Stimulated activated CD4-positive, alpha-beta T cell treated with anti-CD3 and anti-CD28 coated beads, Interleukin-15, amount 100 ng/mL, for 1 hour (primary cell): Measurements from ENCODE around the gene CMBL.
"Not testable (repeated sequence)": the region's sequence is repeated elsewhere in the genome, so short reads cannot be mapped to it uniquely, and the experiment has no call there.

ENCODE experiments used
- DNase-seq, 2 donors: peaks; one replicate each; pipeline ENCODE4 v3.0.0-alpha.2; 2020; ENCODE audit warnings: low read depth in 1 of 2, low spot score in 1 of 2

The CMBL gene

DNA sequence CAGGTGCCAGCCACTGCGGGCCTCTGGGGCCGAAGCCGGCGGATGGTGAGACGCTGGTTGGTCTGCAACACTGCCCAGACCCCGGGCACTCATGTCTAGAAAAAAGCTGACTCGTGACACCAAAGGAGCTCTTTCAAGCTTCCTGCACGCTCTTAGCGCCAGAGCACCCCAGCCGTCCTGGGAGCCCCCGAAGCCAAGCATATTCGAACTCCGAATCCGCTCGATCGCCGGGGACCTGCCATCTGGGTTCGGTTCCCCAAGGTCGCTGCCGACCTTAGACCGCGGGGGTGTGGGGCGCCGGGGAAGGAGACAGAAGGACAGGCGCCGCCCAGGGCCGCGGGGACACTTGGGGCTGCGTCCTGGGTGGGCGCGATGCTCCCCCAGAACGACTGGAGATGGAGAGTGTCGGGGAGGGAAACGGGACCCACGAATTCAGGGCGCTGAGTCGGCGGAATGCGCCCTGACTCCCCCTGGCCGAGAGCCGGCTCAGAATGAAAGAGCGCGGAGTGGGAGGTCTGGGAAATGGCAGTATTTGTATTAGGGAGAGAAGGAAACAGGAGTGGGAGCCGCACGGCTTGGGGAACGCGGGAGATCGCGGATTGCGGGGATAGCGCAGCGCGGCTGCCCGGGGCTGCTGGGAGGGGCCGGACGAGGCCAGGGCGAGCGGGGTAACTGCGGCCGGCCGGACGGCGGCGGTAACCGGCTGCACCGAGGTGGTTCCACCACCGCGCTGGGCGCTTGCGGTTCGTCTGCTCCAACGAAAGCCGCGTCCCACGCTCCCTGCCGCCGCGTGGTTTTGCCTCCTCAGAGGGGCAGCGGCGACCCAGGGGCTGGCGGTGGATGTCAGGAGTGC, 25.7 kb upstream of the CMBL start:
- DNase-seq = no peak

DNA sequence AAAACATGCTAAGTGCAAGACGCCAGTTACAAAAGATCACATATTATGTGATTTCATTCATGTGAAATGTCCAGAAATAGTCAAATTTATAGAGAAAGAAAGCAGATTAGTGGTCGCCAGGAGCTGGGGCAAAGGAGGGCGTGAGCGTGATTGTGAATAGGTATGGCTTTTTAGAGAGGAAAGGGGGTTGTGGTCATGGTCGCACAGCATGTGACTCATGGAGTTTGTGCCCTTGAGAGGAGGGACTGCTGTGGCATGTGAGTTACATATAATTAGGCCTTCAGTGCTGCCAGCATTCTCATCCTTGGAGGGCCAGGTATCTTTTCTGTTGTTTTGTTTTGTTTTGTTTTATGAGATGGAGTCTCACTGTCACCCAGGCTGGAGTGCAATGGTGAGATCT, 24.6 kb upstream of the CMBL start:
- DNase-seq = no peak

DNA sequence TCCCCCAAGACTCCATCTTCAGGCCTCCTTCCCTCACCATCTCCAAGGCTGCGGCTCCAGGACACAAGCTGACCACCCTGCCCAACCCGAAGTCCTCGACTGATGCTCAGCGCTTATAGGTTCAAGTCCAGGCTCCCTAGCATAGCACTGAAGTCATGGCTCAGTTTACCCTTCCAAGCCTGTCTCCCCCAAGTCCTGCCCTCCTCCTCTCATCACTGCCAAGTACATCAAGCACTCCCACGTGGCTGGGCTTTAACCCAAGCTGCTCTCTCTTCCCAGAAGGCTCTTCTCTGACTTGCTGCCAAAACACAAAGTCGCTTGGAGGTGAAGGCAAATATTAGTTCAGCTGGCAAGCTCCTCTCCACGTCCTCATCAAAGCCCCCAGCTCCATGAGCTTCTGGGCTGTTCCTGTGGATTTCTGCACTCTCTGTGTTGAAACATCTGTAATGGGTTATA, 23.7 kb upstream of the CMBL start:
- no peak for DNase-seq

DNA sequence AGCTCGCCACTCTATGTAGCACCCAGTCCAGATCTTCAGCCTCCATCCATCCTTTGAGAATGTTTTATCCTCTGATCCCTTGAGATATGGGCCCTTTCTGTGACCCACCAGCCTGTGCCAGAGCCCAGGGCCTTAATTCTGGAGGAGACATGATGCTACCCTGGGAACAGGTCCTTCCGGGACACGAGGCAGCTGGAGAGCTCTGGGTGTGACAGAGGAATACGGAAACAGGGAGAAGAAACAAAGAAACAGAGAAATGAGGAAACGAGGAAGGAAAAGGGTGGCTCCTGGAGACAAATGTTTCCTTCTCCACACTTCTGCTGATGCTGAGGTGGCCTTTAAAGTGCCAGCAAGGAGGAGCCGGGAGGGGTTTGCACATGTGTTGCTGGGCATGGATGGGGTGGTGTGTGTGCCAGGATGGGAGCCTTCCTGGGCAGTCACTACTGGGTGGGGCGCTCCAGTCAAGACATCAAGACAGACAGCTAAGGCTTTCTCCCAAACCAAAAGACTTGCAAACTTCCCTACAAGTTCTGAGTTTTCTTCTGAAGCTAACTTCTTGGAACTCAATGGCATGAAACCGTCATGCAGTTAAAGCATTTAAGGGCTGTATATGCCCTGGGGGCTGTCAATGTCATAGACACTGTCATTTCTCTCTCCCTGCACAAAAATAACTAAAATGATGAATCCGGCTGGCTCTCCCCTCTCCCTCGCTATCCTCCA, 23.0 kb upstream of the CMBL start:
- no peak for DNase-seq

DNA sequence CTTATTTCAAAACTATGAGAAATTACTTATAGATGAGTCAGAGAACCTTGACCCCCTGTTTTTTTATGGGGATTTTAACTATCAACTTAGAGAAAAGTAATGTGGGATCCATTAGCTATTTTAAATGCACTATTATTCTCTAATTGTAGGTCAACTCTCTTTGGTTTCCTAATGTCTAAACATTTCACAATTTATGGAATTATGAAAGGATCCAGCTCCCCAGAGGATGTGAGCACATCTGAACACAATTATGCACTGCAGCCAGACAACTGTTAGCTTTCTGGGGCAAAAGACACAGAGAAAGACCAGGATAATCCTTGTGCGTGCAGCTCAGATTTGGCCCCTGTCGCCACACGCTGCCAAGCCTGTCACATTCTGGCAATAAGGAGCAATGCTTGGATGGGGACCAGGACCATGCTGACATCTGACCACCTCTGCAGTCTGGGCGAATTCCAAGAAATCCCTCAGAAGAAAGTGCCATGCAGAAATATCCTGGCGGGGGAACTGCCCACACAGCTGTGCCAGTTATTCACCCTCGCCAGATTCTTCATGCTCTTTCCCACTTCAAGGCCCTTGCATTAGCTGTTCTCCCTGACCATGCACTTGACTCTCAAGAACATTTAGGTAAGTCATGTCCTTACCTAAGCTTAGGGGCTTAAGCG, 22.2 kb upstream of the CMBL start:
- DNase-seq = no peak

DNA sequence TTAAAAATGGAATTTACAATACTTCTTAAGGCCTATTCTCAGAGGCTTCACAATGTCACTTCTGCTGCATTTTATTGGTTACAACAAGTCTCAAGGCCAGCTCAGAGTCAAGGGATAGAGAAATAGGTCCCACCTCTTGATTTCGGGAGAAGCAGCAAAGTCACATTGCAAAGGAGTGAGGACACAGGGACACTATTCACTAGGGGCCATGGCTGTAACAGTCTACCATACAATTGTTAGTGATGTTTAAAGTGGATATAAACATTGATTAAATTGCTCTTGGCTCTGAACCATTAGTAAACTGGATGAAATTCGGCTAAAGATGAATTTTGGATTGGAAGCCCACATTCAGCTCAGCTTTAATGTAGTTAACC, 21.7 kb upstream of the CMBL start:
- no peak for DNase-seq

DNA sequence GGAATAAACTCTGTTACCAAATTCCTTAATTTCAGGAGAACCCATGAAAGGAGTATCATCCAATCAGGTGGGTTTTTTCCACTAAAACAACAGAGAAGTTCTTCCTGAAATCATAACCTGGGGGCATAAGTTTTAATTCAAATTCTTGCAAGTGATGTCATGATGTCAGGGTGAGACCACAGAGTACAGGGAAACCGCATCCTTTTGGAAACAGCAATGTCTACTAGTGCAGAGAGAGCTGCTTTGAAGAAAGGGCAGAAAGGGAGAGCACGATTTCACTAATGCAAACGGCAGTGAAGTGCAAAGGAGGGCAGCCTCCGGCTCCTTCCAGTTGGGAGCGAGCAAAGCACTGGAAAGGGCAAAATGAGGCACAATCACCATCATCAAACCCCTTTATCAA, 20.6 kb upstream of the CMBL start:
- no peak for DNase-seq

DNA sequence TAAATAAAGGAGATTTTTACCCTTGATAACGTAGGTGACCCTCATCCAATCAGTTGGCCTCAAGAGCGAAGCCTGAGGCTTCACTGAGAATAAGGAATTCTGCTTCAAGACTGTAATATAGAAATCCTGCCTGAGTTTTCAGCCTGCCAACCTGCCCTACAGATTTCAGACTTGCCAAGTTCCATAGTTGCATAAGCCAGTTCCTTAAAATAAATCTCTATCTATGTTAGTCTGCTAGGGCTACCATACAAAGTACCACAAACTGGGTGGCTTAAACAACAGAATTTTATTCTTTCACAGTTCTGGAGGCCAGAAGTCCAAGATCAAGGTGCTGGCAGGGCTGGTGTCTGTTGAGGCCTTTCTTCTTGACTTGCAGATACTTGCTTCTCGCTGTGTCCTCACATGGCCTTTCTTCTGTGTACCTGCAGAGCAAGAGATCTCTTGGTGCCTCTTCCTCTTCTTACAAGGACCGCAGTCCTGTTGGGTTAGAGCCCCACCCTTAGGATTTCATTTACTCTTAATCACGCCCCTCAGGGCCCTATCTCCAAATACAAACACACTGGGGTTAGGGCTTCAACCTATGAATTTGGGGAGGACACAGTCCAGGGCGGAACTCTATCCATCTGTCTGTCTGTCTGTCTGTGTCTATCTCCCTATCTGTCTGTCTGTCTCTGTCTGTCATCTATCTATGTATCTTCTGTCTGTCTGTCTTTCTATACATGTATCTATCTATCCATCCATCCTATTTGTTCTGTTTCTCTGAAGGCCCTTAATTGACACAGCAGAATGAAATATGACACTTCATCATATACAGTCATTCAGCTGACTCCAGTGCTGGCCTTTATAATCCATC, 17.0 kb upstream of the CMBL start:
- no peak for DNase-seq

DNA sequence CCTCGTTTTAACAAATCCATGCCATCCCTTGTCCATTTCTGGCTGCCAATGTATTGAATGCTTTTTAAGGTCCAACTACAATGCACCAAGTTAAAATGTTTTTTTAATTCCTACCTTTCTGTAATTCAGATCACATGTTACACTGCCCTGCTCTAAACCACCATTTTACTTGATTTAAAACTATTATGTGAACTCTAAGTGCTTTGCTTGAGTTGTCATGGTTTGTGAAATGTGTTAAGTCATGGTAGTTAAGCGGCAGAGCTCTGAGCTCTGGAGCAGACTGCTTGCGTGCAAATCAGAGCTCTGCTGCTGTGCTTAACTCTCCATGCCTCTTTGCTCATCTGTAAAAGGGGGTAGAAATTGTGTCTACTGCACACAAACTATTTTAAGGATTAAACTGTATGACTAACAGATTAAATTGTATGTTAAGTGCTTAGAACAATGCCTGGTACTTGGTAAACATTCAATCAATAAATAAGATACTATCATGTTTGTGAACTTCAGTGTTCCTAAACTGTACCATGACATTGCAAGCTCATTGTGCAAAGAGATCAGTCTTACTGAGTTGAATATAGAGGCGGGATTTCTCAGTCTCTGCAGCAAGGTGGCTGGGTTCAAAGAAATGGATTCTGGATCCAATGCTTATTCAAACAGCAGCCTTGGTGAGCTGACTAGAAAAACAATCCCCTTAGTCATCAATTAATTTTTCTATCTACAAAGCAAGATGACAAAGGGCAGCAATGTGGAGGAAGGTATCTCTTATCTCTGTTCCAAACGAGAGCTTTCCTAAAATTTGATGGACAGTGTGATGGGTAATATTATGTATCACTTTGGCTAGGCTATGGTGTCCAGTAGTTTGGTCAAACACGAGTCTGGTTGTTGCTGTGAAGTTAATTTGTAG, 16.1 kb upstream of the CMBL start:
- DNase-seq = no peak

DNA sequence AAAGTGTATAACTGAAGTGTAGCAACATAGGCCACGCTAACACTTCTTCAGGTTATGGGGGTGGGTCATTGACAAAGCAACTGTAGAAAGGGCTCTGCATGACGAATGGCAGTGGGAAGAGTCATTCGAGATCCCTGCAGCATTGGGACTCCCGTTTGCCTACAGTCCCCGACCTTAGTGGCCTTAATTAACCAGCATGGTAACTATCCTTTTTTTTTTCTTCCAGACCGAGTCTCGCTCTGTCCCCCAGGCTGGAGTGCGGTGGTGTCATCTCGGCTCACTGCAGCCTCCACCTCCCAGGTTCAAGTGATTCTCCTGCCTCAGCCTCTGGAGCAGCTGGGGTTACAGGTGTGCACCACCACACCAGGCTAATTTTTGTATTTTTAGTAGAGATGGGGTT, 14.2 kb upstream of the CMBL start:
- DNase-seq = no peak

DNA sequence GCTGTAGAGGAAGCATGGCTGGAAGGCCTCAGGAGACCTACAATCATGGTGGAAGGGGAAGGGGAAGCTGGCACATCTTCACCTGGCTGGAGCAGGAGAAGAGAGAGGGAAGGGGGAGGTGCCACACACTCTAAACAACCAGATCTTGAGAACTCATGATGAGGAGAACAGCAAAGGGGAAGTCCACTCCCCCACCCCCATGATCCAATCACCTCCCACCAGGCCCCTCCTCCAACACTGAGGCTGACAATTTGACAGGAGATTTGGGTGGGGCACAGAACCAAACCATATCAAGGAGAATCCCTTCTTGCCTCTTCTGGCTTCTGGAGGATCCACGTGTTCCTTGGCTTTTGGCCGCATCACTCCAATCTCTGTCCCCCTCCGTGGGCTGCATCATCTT, 13.1 kb upstream of the CMBL start:
- DNase-seq = no peak

DNA sequence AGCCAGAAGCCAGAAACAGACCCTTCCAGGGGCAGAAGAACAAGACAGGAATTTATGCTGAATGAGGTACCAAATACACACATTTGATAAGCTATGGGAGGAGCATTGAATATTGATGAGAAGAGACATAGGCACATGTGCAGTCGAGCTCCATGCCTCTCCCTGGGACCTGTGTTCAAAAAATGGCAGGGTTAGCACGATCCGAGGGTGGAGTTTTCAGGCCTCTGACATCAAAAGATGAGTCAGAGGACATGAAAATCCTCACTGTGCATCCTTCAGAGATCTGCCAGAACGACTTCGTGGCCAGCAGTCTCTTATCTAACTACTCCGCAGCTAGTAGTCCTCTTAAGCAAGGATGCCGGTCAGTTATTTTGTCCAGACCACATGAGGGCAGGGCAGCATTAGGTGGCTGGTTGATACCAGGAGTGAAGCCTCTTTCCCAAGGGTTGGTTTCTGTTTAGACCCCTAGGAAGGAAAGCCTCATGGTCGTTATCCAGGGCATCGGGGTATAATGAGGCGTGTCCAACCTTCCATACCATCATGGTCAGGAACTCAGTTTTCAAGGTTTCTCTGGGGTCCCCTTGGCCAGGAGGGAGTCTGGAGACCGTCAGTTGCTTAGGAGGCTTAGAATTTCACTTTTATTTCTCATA, 11.6 kb upstream of the CMBL start:
- no peak for DNase-seq

DNA sequence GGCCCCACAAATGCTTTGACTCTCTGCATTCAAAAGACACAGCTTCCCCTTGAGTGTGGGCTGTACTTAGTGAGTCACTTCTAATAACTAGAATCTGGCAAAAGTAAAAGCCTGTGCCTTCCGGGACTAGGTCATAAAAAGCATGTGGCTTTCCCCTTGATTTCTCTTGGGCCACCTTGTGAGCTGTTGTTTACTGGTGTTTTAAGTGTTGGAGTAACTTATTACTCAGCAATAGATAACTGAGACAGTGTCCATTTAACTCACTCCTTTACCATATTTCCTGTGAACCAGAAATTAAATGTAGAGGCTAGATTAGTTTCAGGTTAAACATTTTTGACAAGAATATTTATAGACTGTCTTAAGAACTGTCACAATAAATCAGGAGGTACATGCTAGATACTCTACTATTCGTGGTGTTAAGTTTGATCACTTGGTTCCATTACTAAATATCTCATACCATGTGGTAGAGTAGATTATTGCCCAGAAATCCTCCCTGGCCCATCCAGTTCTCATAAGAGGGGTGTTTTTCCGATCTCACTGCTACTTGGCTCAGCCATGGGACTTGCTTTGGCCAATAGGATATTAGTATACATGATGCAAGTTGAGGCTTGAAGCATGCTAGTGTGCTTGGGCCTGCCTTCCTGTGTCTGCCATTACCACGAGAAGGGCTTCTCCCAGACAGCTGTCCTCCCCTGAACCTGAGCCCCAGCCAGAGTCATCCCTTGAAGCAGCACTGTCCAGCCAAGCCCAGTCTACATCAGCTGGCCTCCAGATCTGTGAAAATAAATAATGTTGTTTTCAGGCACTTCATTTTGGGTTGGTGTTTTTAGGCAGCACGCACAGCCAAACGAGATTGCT, 10.4 kb upstream of the CMBL start:
- no peak for DNase-seq

DNA sequence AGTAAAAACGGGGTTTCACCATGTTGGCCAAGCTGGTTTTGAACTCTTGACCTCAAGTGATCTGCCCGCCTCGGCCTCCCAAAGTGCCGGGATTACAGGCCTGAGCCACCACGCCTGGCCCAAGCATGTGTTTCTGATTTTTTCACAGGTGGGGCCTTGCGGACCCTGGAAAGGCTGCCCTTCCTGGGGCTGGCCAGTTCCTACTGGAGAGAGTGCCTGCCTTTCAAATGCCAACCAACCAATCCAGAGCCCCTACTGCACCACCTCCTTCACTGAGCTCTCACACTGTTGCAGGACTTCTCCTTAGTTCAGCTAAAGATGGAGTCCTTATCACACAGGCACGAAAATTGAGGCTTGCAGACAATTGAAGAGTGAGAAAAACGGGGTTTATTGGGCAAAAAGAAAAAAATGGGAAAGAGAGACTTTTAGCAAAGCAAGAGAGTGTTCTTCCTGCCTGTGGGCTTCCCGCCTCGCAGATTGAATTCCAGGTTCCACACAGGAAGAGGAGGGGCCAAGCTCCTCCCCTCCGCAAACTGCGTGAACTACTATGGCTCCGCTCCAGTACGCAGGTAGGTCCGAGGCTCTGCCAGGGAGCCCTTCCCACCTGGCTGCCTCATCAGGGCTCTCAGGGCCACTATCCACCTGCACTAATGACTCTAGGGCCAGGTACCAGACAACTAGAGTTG, 8.3 kb upstream of the CMBL start:
- DNase-seq = no peak

DNA sequence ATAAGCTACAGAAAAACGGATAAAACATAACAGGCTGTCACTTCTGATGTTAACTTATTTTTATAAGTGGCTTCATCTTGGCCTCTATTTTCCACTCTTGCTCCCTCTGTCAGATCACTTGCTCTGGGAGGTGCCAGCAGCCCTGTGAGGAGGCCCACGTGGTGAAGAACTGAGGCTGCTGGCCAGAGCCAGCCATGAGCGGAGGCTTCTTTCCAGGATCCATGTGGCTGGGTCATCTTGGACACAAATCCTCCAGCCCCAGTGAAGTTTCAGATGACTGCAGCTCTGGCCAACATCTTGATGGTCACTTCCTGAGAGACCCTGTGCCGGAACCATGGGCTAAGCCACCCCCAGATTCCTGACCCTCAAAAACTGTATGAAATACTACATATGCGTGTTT, 7.5 kb upstream of the CMBL start:
- DNase-seq = no peak

DNA sequence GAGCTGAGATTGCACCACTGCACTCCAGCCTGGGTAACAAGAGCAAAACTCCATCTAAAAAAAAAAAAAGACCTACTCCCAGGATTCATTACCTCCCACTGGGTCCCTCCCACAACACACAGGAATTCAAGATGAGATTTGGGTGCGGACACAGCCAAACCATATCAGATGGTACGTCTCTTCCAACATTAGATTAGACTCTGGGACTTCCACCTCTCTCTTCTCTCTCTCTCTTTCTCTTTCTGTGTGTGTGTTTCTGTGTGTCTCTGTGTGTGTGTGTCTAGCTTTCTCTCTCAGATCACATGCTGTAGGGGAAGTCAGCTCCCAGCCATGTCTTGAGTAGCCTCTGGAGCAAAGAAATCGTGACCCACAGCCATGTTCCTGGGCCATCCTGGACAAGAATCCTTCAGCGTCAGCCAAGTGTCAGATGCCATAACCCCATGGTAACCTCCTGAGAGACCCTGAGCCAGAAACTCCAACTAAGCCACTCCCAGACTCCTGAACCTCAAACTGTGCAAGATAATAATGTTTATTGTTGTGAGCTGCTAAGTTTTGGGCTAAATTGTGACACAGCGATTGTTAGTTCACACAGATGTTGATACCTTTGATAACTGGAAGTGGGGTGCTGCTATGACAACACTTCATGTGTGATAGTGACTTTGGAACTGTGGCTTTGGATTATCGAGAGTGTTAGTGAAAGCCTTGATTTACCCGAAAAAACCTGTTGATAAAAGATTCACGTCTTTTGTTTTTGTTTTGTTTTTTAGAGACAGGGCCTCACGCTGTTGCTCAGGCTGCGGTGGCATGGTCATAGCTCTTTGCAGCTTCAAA, 4.1 kb upstream of the CMBL start:
- no peak for DNase-seq

DNA sequence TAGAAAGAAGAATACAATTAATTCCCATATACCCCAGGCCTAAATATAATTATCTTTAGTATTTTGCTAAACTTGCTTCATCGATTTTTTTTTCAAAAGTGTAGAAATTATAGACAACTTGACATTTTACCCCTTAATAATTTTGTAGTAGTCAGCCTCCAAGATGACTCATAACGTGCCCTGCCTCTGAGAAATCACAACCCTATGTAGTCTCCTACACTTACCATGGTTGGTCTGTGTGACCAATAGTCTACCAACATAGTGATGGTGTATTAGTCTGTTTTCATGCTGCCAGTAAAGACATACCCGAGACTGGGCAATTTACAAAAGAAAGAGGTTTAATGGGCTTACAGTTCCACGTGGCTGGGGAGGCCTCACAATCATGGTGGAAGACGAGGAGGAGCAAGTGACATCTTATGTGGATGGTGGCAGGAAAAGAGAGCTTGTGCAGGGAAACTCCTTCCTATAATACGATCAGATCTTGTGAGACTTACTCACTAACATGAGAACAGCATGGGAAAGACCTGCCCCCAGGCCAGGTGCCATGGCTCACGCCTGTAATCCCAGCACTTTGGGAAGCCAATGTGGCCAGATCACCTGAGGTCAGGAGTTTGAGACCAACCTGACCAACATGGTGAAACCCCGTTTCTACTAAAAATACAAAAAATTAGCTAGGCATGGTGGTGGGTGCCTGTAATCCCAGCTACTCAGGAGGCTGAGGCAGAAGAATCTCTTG, 3.3 kb upstream of the CMBL start:
- not testable (repeated sequence) for DNase-seq
